Inferior parietal cortex (tissue), 1 donor: ENCODE results near the gene R3HDM2.
"Not testable (repeated sequence)": the region's sequence is repeated elsewhere in the genome, so short reads cannot be mapped to it uniquely, and the experiment has no call there.

Source experiments
- DNase-seq: peaks from one replicate; pipeline ENCODE4 v3.0.0-alpha.2; 2016; ENCODE audit errors: extremely low spot score

Gene R3HDM2

DNA sequence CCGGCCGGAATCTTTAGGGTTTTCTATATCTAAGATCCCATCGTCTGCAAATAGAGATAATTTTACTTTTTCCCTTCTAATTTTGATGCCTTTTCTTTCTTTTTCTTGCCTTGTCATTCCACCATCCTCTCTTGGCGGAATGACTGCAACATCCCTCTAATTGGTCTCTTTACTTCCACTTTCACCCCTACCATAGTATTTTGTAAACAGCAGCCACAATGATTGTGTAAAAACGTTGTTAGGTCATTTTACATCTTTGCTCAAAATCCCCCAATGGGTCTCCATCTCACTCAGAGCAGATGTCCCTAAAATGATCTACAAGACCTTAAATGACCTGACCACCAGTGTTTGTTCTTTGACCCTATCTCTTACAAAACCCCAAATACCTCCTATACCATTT is 99.9 kb downstream of the R3HDM2 start:
- no peak for DNase-seq

DNA sequence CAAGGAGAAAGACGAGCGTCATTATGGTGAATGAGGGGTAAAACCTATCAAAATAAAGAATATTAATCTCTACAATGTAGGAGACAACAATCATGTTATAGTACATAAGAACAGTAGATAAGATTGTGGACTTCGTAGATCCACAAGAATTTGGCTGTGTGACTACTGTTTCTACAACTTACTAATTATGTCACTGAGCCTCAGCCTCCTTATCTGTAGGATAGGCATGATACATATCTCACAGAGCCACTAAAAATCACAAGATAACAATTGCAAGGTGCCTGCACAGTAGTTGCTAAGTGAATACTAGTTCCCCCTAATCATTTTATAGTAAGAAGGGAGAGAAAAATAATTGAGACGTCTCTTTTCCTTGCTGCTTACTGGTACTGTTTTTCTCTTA is 101.6 kb downstream of the R3HDM2 start:
- DNase-seq = no peak

DNA sequence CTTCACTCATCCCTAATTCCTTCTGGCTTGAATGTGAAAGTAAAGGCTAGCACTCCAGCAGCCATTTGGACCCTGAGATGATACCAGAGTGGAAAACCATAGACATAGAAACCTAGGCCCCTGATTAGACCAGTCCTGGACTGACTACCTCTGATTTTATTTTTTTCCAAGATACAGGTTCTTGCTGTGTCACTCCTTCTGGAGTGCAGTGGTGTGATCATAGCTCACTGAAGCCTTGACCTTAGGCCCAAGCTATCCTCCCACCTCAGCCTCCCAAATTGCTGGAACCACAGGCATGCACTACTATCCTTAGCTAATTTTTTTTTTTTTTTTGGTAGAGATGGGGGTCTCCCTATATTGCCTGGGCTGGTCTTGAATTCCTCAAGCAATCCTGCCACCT is 105.4 kb downstream of the R3HDM2 start:
- DNase-seq = no peak

DNA sequence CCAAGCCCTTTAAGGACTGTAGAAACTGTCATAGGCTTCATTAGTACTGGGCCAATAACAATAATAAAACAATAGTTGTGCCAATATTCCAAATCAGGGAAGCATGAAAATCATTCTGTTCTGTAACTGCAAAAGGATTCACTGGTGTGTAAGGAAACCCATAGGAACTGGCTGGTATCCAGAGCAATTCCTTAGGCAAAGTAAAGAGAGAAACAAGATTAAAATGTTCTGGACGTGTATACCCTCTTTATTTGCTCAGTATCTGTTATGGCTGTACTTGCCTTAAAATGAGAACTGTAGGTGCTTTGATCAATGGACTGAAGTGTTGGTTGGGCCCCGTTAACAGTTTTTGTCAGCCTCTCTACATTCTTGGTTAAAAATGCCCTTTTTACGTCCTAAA is 107.4 kb downstream of the R3HDM2 start:
- no peak for DNase-seq

DNA sequence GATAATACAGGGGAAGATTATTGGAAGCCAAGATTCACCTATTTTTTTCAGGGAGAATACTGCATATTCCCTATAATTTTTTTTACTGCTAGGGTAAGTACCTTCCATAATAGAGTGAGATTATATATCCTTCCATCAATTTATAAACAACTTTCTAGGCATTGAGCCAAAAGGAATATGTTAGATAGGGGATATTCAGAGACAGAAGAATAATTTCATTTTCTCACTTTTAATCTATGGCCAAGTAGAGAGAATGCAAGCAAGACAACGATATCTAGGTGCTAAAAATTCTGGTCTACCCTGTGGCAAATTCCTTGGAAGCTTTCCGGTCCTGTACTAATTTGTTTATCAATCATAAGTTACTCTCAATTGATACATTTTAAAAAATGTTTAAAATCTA is 110.2 kb downstream of the R3HDM2 start:
- DNase-seq = no peak

- DNase-seq = no peak
Observed at GRCh38 chr12:57319678-57320469, 111.0 kb downstream of the R3HDM2 start.

- no peak for DNase-seq
Observed at GRCh38 chr12:57315681-57316080, 115.2 kb downstream of the R3HDM2 start.

- not testable (repeated sequence) for DNase-seq
Observed at GRCh38 chr12:57312287-57312686, 118.6 kb downstream of the R3HDM2 start.

DNA sequence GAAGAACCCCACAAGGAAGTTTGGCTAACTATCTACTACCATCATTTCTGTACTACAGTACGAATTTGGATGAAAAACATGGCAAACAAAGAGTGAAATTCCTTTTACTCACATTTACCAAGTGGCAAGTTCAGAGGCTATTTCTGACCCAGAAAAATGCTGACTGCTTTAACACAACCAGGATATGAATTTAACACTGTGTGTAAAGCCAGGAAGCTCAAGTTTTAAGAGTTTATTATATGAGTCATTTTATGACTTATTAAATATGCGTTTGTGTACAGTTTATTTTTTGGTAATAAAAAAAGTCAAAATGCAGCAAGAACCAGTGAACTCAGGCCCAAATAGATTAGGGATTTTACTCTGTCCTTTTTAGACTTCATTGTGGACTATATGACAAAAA is 121.4 kb downstream of the R3HDM2 start:
- no peak for DNase-seq

- DNase-seq = no peak
Observed at GRCh38 chr12:57300961-57301584, 129.8 kb downstream of the R3HDM2 start.

- DNase-seq = no peak
Observed at GRCh38 chr12:57299514-57300016, 131.3 kb downstream of the R3HDM2 start.

GRCh38 chr12:57296291-57296690 is 134.6 kb downstream of the R3HDM2 start:
- DNase-seq = no peak

- DNase-seq = not testable (repeated sequence)
Observed at GRCh38 chr12:57282073-57282472, 148.8 kb downstream of the R3HDM2 start.

DNA sequence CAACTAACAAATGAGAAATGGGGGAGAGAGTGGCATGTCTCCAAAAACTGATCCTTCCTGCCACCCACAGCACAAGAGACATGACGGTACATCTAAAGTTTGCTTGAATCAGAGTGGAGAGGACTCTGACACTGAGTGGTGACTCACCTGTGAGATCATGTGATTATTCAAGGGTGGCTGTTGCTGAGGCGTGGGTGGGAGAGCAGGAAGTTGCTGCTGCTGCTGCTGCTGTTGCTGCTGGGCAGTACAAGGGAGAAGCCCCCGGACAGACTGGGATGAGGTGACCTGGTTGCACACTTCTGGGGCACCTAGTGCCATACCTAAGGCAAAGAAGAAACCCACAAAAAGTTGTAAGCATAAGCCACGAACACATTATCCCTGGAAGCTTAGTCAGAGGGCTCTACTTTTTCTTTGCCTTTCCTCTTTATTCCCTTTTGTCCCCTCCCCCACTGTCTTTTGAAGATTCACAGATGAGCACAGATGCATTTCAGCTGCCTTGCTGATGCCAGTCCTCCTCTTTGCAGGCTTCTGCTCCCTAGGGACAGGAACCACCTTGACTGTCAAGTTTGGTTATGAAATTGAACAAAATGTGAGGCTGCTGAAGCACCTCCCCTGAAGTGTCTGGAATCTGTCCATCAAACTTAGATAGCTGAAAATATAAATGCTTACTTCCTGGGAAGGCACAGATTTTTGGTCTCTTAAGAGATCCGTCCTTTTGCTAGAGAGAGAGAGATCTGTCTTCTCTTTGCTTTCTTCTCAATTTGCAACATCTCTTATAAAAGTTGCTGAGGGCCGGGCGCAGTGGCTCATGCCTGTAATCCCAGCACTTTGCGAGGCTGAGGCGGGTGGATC is 150.4 kb downstream of the R3HDM2 start:
- DNase-seq = peak; percentile 58

DNA sequence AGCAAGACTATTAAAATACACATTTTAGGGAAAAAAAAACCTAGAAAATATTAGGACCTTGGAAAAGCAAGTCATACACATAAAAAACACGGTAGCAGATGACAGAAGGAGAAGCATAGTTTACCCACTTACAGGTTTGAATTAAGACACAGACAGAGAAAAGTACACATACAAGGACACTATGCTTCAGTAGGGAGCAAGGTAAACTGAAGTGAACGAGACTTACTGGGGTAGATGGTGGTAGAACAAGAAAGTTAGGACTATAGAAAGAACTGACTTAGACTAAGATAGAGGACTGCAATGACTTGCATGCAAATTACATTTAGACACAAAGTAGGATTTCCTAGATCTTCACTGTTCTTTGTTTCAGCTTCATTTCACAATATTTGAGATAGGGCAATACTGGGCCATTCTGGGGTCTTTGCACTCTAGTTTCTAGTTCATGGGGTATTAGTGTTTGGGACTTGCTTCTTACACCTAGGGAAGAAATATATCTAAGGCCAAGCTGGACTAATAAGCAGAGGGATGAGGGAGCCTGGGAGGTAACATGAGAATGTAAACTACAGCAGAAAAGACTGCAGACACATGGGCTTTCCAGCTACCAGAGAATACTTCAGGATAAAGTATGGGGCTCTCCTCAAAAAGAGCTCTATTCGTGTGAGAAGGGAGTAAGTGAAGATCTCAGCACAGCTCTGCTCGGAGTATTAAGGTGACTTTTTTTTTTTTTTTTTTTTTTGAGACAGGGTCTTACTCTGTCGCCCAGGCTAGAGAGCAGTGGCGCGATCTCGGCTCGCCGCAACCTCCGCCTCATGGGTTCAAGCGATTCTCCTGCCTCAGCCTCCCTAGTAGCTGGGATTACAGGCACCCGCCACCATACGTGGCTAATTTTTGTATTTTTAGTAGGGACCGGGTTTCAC is 152.1 kb downstream of the R3HDM2 start:
- DNase-seq = no peak

- no peak for DNase-seq
Observed at GRCh38 chr12:57276935-57277563, 153.8 kb downstream of the R3HDM2 start.

DNA sequence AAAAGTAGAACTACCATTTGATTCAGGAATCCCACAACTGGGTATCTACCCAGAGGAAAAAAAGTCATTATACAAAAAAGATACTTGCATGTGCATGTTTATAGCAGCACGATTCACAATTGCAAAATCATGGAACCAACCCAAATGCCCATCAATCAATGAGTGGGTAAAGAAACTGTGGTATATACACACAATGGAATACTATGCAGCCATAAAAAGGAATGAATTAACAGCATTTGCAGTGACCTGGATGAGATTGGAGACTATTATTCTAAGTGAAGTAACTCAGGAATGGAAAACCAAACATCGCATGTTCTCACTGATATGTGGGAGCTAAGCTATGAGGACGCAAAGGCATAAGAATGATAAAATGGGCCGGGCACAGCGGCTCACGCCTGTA is 154.6 kb downstream of the R3HDM2 start:
- DNase-seq = not testable (repeated sequence)

GRCh38 chr12:57273516-57273915 is 157.3 kb downstream of the R3HDM2 start:
- no peak for DNase-seq

- DNase-seq = no peak
Observed at GRCh38 chr12:57272337-57273151, 158.3 kb downstream of the R3HDM2 start.

DNA sequence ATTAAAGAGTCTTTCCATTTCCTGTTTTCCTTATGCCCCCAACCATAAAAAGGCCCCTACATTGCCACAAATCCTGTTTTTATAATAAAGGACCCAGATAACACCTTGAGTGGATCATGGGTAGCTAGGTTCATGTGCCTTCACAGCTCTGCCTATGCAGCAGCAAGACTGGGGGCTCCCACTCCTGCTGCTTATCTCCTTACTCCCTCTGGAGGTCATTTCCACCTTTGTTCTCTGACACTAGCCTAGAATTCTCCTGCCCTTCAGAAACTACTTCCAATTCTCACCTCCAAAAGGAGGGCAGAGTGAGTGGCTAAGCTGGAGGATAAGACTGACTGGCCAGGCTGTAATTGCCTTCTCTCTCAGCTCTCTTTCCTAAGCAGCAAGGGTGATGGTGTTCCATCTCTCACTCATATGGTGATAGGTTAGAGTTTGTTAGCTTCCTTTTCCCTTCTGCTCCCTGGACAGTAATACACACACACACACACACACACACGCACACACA is 159.8 kb downstream of the R3HDM2 start:
- DNase-seq = no peak
